Hepatocyte (in vitro differentiated cells): Measurements from ENCODE around the gene MT1E. TPM values are rescaled to one million over a fixed set of nuclear protein-coding genes. Genes with fewer than 3 reads are reported as not detected.
A peak's percentile ranks its signal among the peaks of the same experiment; 100 is the strongest.

Experiments used
- DNase-seq: peaks from one replicate; pipeline ENCODE4 v3.0.0-alpha.2; 2016; ENCODE audit warnings: low spot score
- H2AFZ ChIP-seq: fragments of 200-600 bp; sonication (generic); 2 replicates; pipeline ENCODE4 v1.6.0; 2016; ENCODE audit warnings: antibody characterized with exemption, mild to moderate bottlenecking
- H3K27ac ChIP-seq: fragments of 200-600 bp; sonication (generic); 2 replicates; pipeline ENCODE4 v1.5.1; 2016; ENCODE audit warnings: mild to moderate bottlenecking
- H3K27me3 ChIP-seq: fragments of 200-600 bp; sonication (generic); 2 replicates; pipeline ENCODE4 v1.6.1; 2016
- H3K36me3 ChIP-seq: fragments of 200-600 bp; sonication (generic); replicated peaks from 2 replicates; pipeline ENCODE4 v1.5.1; 2016; ENCODE audit warnings: low read depth; ENCODE audit not compliant: insufficient read depth
- H3K4me1 ChIP-seq: fragments of 200-600 bp; sonication (generic); 2 replicates; pipeline ENCODE4 v1.5.1; 2016; ENCODE audit warnings: mild to moderate bottlenecking, moderate library complexity; ENCODE audit not compliant: insufficient read depth
- H3K4me2 ChIP-seq: fragments of 200-600 bp; sonication (generic); 2 replicates; pipeline ENCODE4 v1.6.0; 2016
- H3K4me3 ChIP-seq: fragments of 200-600 bp; sonication (generic); 2 replicates; pipeline ENCODE4 v1.5.1; 2016; ENCODE audit warnings: mild to moderate bottlenecking
- H3K79me2 ChIP-seq: fragments of 200-600 bp; sonication (generic); 2 replicates; pipeline ENCODE4 v1.6.0; 2017; ENCODE audit warnings: mild to moderate bottlenecking
- H3K9me2 ChIP-seq: fragments of 200-600 bp; sonication (generic); replicated peaks from 2 replicates; pipeline ENCODE4 v1.6.0; 2017; ENCODE audit warnings: mild to moderate bottlenecking; ENCODE audit not compliant: insufficient read depth
- H3K9me3 ChIP-seq: fragments of 200-600 bp; sonication (generic); 2 replicates; pipeline ENCODE4 v1.5.1; 2016; ENCODE audit warnings: low read depth, mild to moderate bottlenecking
- H4K20me1 ChIP-seq: fragments of 200-600 bp; sonication (generic); 2 replicates; pipeline ENCODE4 v1.6.0; 2016; ENCODE audit warnings: mild to moderate bottlenecking; ENCODE audit not compliant: insufficient read depth, poor library complexity, severe bottlenecking
- CTCF ChIP-seq: fragments of 200-600 bp; sonication (generic); IDR thresholded peaks from 2 replicates; pipeline ENCODE4 v1.5.1; 2016; ENCODE audit warnings: antibody characterized with exemption, mild to moderate bottlenecking; ENCODE audit not compliant: poor library complexity
- EZH2 ChIP-seq: fragments of 200-600 bp; sonication (generic); IDR thresholded peaks from 2 replicates; pipeline ENCODE4 v1.6.1; 2016; ENCODE audit warnings: antibody characterized with exemption, mild to moderate bottlenecking, borderline replicate concordance
- EZH2phosphoT487 ChIP-seq: fragments of 200-600 bp; sonication (generic); IDR thresholded peaks from one replicate; pipeline ENCODE4 v1.6.1; 2018; ENCODE audit warnings: antibody characterized with exemption, mild to moderate bottlenecking, low read depth, moderate library complexity; ENCODE audit not compliant: unreplicated experiment, severe bottlenecking
- WGBS: methylation state at CpG from one replicate; pipeline ENCODE4 v1.1.6; 2016; ENCODE audit warnings: low lambda C conversion rate; ENCODE audit errors: missing lambda C conversion rate; 5-methylcytosine and 5-hydroxymethylcytosine counted together
- polyA plus RNA-seq: library from polyadenylated mRNA; unstranded; fragments of >200 nt; fragmentation: Nextera tagmentation; extraction: Ambion mirVana; gene quantifications from 2 replicates; pipeline ENCODE4 v1.2.1, GENCODE V29; 2016
- total RNA-seq: library from RNA; depleted of rRNA; stranded (reverse); fragments of >200 nt; gene quantifications from 2 replicates; pipeline ENCODE4 v1.2.3, GENCODE V29; 2014

MT1E gene
- total and polyA plus RNA-seq, 2 experiments from 2014 or later, result 65.5 to 121 TPM

GRCh38 chr16:56607675-56608042 is 17.9 kb upstream of the MT1E start:
- Histone ChIP-seq H3K4me3 (no peak overlapping the region), H3K4me1 (peaks cover 26% of the 10 kb centered on the region)
- 83% methylated on average over 2 of the region's 2 CpGs for WGBS

GRCh38 chr16:56608043-56608875 is 17.3 kb upstream of the MT1E start, which contains the start of gene MT2A:
TSS of gene MT2A (plus strand) at chr16:56608584. CDS start at chr16:56608656, 72 bp downstream.
- H3K27me3 ChIP-seq, result peaks cover 4% of the 10 kb centered on the region
- H3K9me2 ChIP-seq, result no peaks in the 10 kb centered on the region
- no peaks in the 10 kb centered on the region for H3K79me2 ChIP-seq
- H3K4me3 ChIP-seq, result peak within 1 kb of the TSS; percentile 6
- peak; percentile 98 for DNase-seq
- H3K4me1 ChIP-seq, result peaks cover 26% of the 10 kb centered on the region
- TF ChIP-seq CTCF (no peak), EZH2 (no peak), EZH2phosphoT487 (no peak)
- H3K27ac ChIP-seq, result peak within 1 kb of the TSS; percentile 87
- 9% methylated on average over 62 of the region's 62 CpGs for WGBS
- H3K36me3 ChIP-seq, result no peaks in the 10 kb centered on the region
- no peaks in the 10 kb centered on the region for H3K9me3 ChIP-seq
- peak within 1 kb of the TSS; percentile 82 for H3K4me2 ChIP-seq
- no peak within 1 kb of the TSS for H2AFZ ChIP-seq
- no peaks in the 10 kb centered on the region for H4K20me1 ChIP-seq

More at GRCh38 chr16:56607675-56608042, 17.9 kb upstream of the MT1E start:
- TF ChIP-seq EZH2 (no peak), EZH2phosphoT487 (no peak), CTCF (no peak)
- Histone ChIP-seq H4K20me1 (no peaks in the 10 kb centered on the region), H3K27ac (peak overlapping the region; percentile 87), H3K4me2 (peak overlapping the region; percentile 77), H2AFZ (no peak overlapping the region), H3K27me3 (peaks cover 4% of the 10 kb centered on the region), H3K9me2 (no peaks in the 10 kb centered on the region), H3K36me3 (no peaks in the 10 kb centered on the region), H3K79me2 (no peaks in the 10 kb centered on the region), H3K9me3 (no peaks in the 10 kb centered on the region)
- no peak for DNase-seq

- Histone ChIP-seq H3K9me2 (no peaks in the 10 kb centered on the region), H2AFZ (no peak overlapping the region), H3K27me3 (peaks cover 4% of the 10 kb centered on the region), H3K79me2 (no peaks in the 10 kb centered on the region), H4K20me1 (no peaks in the 10 kb centered on the region), H3K4me3 (no peak overlapping the region), H3K4me2 (peak overlapping the region; percentile 82), H3K9me3 (no peaks in the 10 kb centered on the region), H3K4me1 (peaks cover 26% of the 10 kb centered on the region), H3K36me3 (no peaks in the 10 kb centered on the region), H3K27ac (peak overlapping the region; percentile 12)
- TF ChIP-seq EZH2phosphoT487 (no peak), EZH2 (no peak), CTCF (no peak)
- no peak for DNase-seq
- 5% methylated on average over 21 of the region's 21 CpGs for WGBS
Observed at GRCh38 chr16:56608876-56609462, 16.6 kb upstream of the MT1E start.
